ENCODE measurements around the gene FOXK2. TPM values are rescaled to one million over a fixed set of nuclear protein-coding genes. Genes with fewer than 3 reads are reported as not detected.
A peak's percentile ranks its signal among the peaks of the same experiment; 100 is the strongest.

Gene FOXK2
- total RNA-seq, 2 experiments from 2014 or later, result 59.6 to 60.8 TPM

GRCh38 chr17:82631544-82631943 is 112.0 kb downstream of the FOXK2 start:
- peaks cover 14% of the 10 kb centered on the region for H3K36me3 Mint-ChIP-seq
- H3K9me3 Mint-ChIP-seq, result no peaks in the 10 kb centered on the region
- no peak for ATAC-seq (ENCODE audit: low read depth)
- no peak for DNase-seq
- peaks cover 16% of the 10 kb centered on the region for H3K4me1 Mint-ChIP-seq
- POLR2A ChIA-PET, result no interaction called here
- H3K27ac Mint-ChIP-seq, result no peak overlapping the region
- H3K27me3 Mint-ChIP-seq, result no peaks in the 10 kb centered on the region
- no peak overlapping the region for H3K4me3 Mint-ChIP-seq

GRCh38 chr17:82632451-82632850 is 112.9 kb downstream of the FOXK2 start:
- H3K36me3 Mint-ChIP-seq, result peaks cover 22% of the 10 kb centered on the region
- POLR2A ChIA-PET, result no interaction called here
- no peaks in the 10 kb centered on the region for H3K9me3 Mint-ChIP-seq
- H3K4me3 Mint-ChIP-seq, result no peak overlapping the region
- ATAC-seq (ENCODE audit: low read depth) (no peak), DNase-seq (no peak)
- H3K4me1 Mint-ChIP-seq, result peaks cover 22% of the 10 kb centered on the region
- H3K27me3 Mint-ChIP-seq, result no peaks in the 10 kb centered on the region
- H3K27ac Mint-ChIP-seq, result no peak overlapping the region

GRCh38 chr17:82633343-82633742 is 113.8 kb downstream of the FOXK2 start:
- no peak overlapping the region for H3K4me3 Mint-ChIP-seq
- peaks cover 19% of the 10 kb centered on the region for H3K36me3 Mint-ChIP-seq
- H3K27me3 Mint-ChIP-seq, result no peaks in the 10 kb centered on the region
- H3K27ac Mint-ChIP-seq, result no peak overlapping the region
- POLR2A ChIA-PET, result no interaction called here
- peaks cover 22% of the 10 kb centered on the region for H3K4me1 Mint-ChIP-seq
- ATAC-seq (ENCODE audit: low read depth) (no peak), DNase-seq (no peak)
- H3K9me3 Mint-ChIP-seq, result no peaks in the 10 kb centered on the region

- DNase-seq (no peak), ATAC-seq (ENCODE audit: low read depth) (no peak)
- Mint-ChIP-seq H3K9me3 (no peaks in the 10 kb centered on the region), H3K4me1 (peaks cover 20% of the 10 kb centered on the region), H3K36me3 (peaks cover 33% of the 10 kb centered on the region), H3K27me3 (no peaks in the 10 kb centered on the region), H3K27ac (no peak overlapping the region), H3K4me3 (no peak overlapping the region)
- POLR2A ChIA-PET, result interaction anchor here (0.7 kb wide), 1 partner anchor 18 kb away, joined by 3 read pairs; no protein-coding TSS in a partner anchor
These were observed 117.4 kb downstream of the FOXK2 start for GRCh38 chr17:82636626-82637598.

- H3K36me3 Mint-ChIP-seq, result peaks cover 32% of the 10 kb centered on the region
- H3K27me3 Mint-ChIP-seq, result no peaks in the 10 kb centered on the region
- H3K4me1 Mint-ChIP-seq, result peaks cover 20% of the 10 kb centered on the region
- H3K4me3 Mint-ChIP-seq, result no peak overlapping the region
- DNase-seq, result no peak
- H3K27ac Mint-ChIP-seq, result no peak overlapping the region
- POLR2A ChIA-PET, result no interaction called here
- no peak for ATAC-seq (ENCODE audit: low read depth)
- H3K9me3 Mint-ChIP-seq, result no peaks in the 10 kb centered on the region
These were observed 118.7 kb downstream of the FOXK2 start for GRCh38 chr17:82638183-82638773.

- ATAC-seq (ENCODE audit: low read depth) (no peak), DNase-seq (no peak)
- POLR2A ChIA-PET, result no interaction called here
- Mint-ChIP-seq H3K4me1 (peaks cover 20% of the 10 kb centered on the region), H3K9me3 (no peaks in the 10 kb centered on the region), H3K27me3 (no peaks in the 10 kb centered on the region), H3K36me3 (peaks cover 33% of the 10 kb centered on the region), H3K4me3 (no peak overlapping the region), H3K27ac (no peak overlapping the region)
These were observed 120.1 kb downstream of the FOXK2 start for GRCh38 chr17:82639628-82640027.

- peaks cover 18% of the 10 kb centered on the region for H3K4me1 Mint-ChIP-seq
- ATAC-seq (ENCODE audit: low read depth), result no peak
These were observed 120.5 kb downstream of the FOXK2 start for GRCh38 chr17:82640036-82640435.

GRCh38 chr17:82642022-82642421 is 122.5 kb downstream of the FOXK2 start:
- Mint-ChIP-seq H3K27ac (no peak overlapping the region), H3K36me3 (peaks cover 34% of the 10 kb centered on the region), H3K4me3 (no peak overlapping the region), H3K9me3 (no peaks in the 10 kb centered on the region), H3K4me1 (peaks cover 26% of the 10 kb centered on the region), H3K27me3 (no peaks in the 10 kb centered on the region)
- ATAC-seq (ENCODE audit: low read depth), result no peak
- DNase-seq, result no peak
- POLR2A ChIA-PET, result no interaction called here

More at GRCh38 chr17:82640036-82640435, 120.5 kb downstream of the FOXK2 start:
- DNase-seq, result no peak
- no peak overlapping the region for H3K27ac Mint-ChIP-seq
- no peak overlapping the region for H3K4me3 Mint-ChIP-seq
- POLR2A ChIA-PET, result no interaction called here
- H3K27me3 Mint-ChIP-seq, result no peaks in the 10 kb centered on the region
- H3K36me3 Mint-ChIP-seq, result peaks cover 33% of the 10 kb centered on the region
- H3K9me3 Mint-ChIP-seq, result no peaks in the 10 kb centered on the region

- H3K27me3 Mint-ChIP-seq, result no peaks in the 10 kb centered on the region
- H3K9me3 Mint-ChIP-seq, result no peaks in the 10 kb centered on the region
- H3K27ac Mint-ChIP-seq, result no peak overlapping the region
- peaks cover 20% of the 10 kb centered on the region for H3K4me1 Mint-ChIP-seq
- no peak for DNase-seq
- peaks cover 27% of the 10 kb centered on the region for H3K36me3 Mint-ChIP-seq
- no peak for ATAC-seq (ENCODE audit: low read depth)
- H3K4me3 Mint-ChIP-seq, result no peak overlapping the region
- POLR2A ChIA-PET, result no interaction called here
These were observed 124.6 kb downstream of the FOXK2 start for GRCh38 chr17:82644148-82644547.

GRCh38 chr17:82645516-82645915 is 126.0 kb downstream of the FOXK2 start:
- H3K9me3 Mint-ChIP-seq, result no peaks in the 10 kb centered on the region
- POLR2A ChIA-PET, result no interaction called here
- H3K27ac Mint-ChIP-seq, result no peak overlapping the region
- peak overlapping the region; percentile 83 for H3K4me3 Mint-ChIP-seq
- ATAC-seq (ENCODE audit: low read depth), result no peak
- H3K36me3 Mint-ChIP-seq, result peaks cover 16% of the 10 kb centered on the region
- no peak for DNase-seq
- peaks cover 20% of the 10 kb centered on the region for H3K4me1 Mint-ChIP-seq
- no peaks in the 10 kb centered on the region for H3K27me3 Mint-ChIP-seq

GRCh38 chr17:82647593-82648164 is 128.1 kb downstream of the FOXK2 start:
- H3K4me3 Mint-ChIP-seq, result peak overlapping the region; percentile 83
- no peak for DNase-seq
- peak overlapping the region; percentile 78 for H3K27ac Mint-ChIP-seq
- peak; percentile 12 for ATAC-seq (ENCODE audit: low read depth)
- POLR2A ChIA-PET, result no interaction called here
- H3K36me3 Mint-ChIP-seq, result peaks cover 10% of the 10 kb centered on the region
- H3K4me1 Mint-ChIP-seq, result peaks cover 18% of the 10 kb centered on the region
- no peaks in the 10 kb centered on the region for H3K27me3 Mint-ChIP-seq
- H3K9me3 Mint-ChIP-seq, result no peaks in the 10 kb centered on the region

- POLR2A ChIA-PET, result no interaction called here
- ATAC-seq (ENCODE audit: low read depth), result peak; percentile 88
These were observed 128.7 kb downstream of the FOXK2 start, which contains the start of gene WDR45B for GRCh38 chr17:82648165-82648668. WDR45B (minus strand) TSS chr17:82648444; CDS start chr17:82648340, 104 bp downstream.

GRCh38 chr17:82648742-82649331 is 129.3 kb downstream of the FOXK2 start:
- peak overlapping the region; percentile 68 for H3K27ac Mint-ChIP-seq
- POLR2A ChIA-PET, result no interaction called here
- H3K27me3 Mint-ChIP-seq, result no peaks in the 10 kb centered on the region
- peaks cover 17% of the 10 kb centered on the region for H3K4me1 Mint-ChIP-seq
- H3K4me3 Mint-ChIP-seq, result peak overlapping the region; percentile 75
- H3K36me3 Mint-ChIP-seq, result peaks cover 10% of the 10 kb centered on the region
- ATAC-seq (ENCODE audit: low read depth) (peak; percentile 8), DNase-seq (peak; percentile 65)
- no peaks in the 10 kb centered on the region for H3K9me3 Mint-ChIP-seq

More at GRCh38 chr17:82648165-82648668, 128.7 kb downstream of the FOXK2 start, which contains the start of gene WDR45B:
- Mint-ChIP-seq H3K27ac (peak within 1 kb of the TSS; percentile 78), H3K9me3 (no peaks in the 10 kb centered on the region), H3K4me1 (peaks cover 18% of the 10 kb centered on the region), H3K36me3 (peaks cover 10% of the 10 kb centered on the region), H3K4me3 (peak within 1 kb of the TSS; percentile 83), H3K27me3 (no peaks in the 10 kb centered on the region)
- peak; percentile 88 for DNase-seq

All from activated naive CD8-positive, alpha-beta T cell treated with anti-CD3 and anti-CD28 coated beads, Interleukin-2, amount 10 ng/mL, durations not matched to agents 7 days and 5 days (primary cell).